Measurements from ENCODE around the gene SLF2. TPM values are rescaled to one million over a fixed set of nuclear protein-coding genes. Genes with fewer than 3 reads are reported as not detected.
A peak's percentile ranks its signal among the peaks of the same experiment; 100 is the strongest.

The SLF2 gene
- total and polyA plus RNA-seq, 2 of the 13 experiments (the other 11 are each of a cell fraction or from before 2014, with no cell fraction given): 12.2 to 48.1 TPM

DNA sequence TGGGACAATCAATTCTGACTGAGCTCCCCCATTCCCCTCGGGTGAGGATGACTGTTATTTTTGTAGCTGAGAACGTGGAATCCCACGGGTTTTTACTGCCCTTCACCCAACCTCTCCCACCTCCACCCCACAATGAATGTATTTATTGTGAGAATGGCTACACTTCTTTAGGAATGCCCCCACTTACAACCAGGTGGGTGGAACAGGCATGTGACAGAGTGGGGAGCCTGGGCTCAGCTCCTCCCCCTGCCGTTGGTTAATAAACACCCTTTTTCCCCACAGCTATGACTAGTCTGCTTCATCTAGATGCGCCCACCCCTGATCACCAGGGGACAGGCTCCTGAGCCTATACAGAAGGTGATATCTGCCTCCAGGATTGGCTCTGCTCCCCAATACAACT, 72.6 kb downstream of the SLF2 start (continued):
- TF ChIP-seq, protein P1, sequence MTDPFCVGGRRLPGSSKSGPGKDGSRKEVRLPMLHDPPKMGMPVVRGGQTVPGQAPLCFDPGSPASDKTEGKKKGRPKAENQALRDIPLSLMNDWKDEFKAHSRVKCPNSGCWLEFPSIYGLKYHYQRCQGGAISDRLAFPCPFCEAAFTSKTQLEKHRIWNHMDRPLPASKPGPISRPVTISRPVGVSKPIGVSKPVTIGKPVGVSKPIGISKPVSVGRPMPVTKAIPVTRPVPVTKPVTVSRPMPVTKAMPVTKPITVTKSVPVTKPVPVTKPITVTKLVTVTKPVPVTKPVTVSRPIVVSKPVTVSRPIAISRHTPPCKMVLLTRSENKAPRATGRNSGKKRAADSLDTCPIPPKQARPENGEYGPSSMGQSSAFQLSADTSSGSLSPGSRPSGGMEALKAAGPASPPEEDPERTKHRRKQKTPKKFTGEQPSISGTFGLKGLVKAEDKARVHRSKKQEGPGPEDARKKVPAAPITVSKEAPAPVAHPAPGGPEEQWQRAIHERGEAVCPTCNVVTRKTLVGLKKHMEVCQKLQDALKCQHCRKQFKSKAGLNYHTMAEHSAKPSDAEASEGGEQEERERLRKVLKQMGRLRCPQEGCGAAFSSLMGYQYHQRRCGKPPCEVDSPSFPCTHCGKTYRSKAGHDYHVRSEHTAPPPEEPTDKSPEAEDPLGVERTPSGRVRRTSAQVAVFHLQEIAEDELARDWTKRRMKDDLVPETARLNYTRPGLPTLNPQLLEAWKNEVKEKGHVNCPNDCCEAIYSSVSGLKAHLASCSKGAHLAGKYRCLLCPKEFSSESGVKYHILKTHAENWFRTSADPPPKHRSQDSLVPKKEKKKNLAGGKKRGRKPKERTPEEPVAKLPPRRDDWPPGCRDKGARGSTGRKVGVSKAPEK (CRISPR knock-in tag; IDR thresholded peaks at IDR 0.05; ENCODE audit: borderline replicate concordance): no peak
- TF ChIP-seq PAF1 (CRISPR knock-in tag; IDR thresholded peaks at IDR 0.05): 0 out of 2 replicates have a peak, but pooled peaks have one; percentile 40
- TF ChIP-seq, protein P2, sequence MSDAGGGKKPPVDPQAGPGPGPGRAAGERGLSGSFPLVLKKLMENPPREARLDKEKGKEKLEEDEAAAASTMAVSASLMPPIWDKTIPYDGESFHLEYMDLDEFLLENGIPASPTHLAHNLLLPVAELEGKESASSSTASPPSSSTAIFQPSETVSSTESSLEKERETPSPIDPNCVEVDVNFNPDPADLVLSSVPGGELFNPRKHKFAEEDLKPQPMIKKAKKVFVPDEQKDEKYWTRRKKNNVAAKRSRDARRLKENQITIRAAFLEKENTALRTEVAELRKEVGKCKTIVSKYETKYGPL (CRISPR knock-in tag; IDR thresholded peaks at IDR 0.05): no peak
- TF ChIP-seq ZNF337 (CRISPR knock-in tag; IDR thresholded peaks at IDR 0.05; ENCODE audit: borderline replicate concordance, low read depth): no peak
- TF ChIP-seq ARNTL (CRISPR knock-in tag; IDR thresholded peaks at IDR 0.05): no peak
- TF ChIP-seq, protein P3, sequence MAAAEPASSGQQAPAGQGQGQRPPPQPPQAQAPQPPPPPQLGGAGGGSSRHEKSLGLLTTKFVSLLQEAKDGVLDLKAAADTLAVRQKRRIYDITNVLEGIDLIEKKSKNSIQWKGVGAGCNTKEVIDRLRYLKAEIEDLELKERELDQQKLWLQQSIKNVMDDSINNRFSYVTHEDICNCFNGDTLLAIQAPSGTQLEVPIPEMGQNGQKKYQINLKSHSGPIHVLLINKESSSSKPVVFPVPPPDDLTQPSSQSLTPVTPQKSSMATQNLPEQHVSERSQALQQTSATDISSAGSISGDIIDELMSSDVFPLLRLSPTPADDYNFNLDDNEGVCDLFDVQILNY (CRISPR knock-in tag; conservative IDR thresholded peaks at IDR 0.05): no peak
- TF ChIP-seq SSRP1 (CRISPR knock-in tag; IDR thresholded peaks at IDR 0.05): no peak
- no peak for TF ChIP-seq SRSF4 (IDR thresholded peaks at IDR 0.05; ENCODE audit: low read depth, low read length, poor library complexity, severe bottlenecking)
- TF ChIP-seq ZNF230 (CRISPR knock-in tag; IDR thresholded peaks at IDR 0.05): no peak
- TF ChIP-seq FOXM1 (CRISPR knock-in tag; IDR thresholded peaks at IDR 0.05): no peak
- TF ChIP-seq SMARCE1 (IDR thresholded peaks at IDR 0.05; ENCODE audit: borderline replicate concordance): no peak
- TF ChIP-seq, protein P4, sequence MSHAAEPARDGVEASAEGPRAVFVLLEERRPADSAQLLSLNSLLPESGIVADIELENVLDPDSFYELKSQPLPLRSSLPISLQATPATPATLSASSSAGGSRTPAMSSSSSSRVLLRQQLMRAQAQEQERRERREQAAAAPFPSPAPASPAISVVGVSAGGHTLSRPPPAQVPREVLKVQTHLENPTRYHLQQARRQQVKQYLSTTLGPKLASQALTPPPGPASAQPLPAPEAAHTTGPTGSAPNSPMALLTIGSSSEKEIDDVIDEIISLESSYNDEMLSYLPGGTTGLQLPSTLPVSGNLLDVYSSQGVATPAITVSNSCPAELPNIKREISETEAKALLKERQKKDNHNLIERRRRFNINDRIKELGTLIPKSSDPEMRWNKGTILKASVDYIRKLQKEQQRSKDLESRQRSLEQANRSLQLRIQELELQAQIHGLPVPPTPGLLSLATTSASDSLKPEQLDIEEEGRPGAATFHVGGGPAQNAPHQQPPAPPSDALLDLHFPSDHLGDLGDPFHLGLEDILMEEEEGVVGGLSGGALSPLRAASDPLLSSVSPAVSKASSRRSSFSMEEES (CRISPR knock-in tag; IDR thresholded peaks at IDR 0.05): peak; percentile 62
- TF ChIP-seq HOXD1 (CRISPR knock-in tag; IDR thresholded peaks at IDR 0.05): no peak
- TF ChIP-seq REL (CRISPR knock-in tag; conservative IDR thresholded peaks at IDR 0.05): no peak
- no peak for TF ChIP-seq ZNF768 (CRISPR knock-in tag; IDR thresholded peaks at IDR 0.05)
- no peak for TF ChIP-seq PPARG (CRISPR knock-in tag; conservative IDR thresholded peaks at IDR 0.05)
- no peak for TF ChIP-seq GTF3A (CRISPR knock-in tag; conservative IDR thresholded peaks at IDR 0.05)
- TF ChIP-seq MED1 (CRISPR knock-in tag; IDR thresholded peaks at IDR 0.05): 0 out of 2 replicates have a peak, but pooled peaks have one; percentile 18
- TF ChIP-seq, protein P5, sequence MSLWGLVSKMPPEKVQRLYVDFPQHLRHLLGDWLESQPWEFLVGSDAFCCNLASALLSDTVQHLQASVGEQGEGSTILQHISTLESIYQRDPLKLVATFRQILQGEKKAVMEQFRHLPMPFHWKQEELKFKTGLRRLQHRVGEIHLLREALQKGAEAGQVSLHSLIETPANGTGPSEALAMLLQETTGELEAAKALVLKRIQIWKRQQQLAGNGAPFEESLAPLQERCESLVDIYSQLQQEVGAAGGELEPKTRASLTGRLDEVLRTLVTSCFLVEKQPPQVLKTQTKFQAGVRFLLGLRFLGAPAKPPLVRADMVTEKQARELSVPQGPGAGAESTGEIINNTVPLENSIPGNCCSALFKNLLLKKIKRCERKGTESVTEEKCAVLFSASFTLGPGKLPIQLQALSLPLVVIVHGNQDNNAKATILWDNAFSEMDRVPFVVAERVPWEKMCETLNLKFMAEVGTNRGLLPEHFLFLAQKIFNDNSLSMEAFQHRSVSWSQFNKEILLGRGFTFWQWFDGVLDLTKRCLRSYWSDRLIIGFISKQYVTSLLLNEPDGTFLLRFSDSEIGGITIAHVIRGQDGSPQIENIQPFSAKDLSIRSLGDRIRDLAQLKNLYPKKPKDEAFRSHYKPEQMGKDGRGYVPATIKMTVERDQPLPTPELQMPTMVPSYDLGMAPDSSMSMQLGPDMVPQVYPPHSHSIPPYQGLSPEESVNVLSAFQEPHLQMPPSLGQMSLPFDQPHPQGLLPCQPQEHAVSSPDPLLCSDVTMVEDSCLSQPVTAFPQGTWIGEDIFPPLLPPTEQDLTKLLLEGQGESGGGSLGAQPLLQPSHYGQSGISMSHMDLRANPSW (CRISPR knock-in tag; IDR thresholded peaks at IDR 0.05; ENCODE audit: borderline replicate concordance): no peak
- TF ChIP-seq HOXA3 (CRISPR knock-in tag; IDR thresholded peaks at IDR 0.05): no peak
- TF ChIP-seq, protein P6, sequence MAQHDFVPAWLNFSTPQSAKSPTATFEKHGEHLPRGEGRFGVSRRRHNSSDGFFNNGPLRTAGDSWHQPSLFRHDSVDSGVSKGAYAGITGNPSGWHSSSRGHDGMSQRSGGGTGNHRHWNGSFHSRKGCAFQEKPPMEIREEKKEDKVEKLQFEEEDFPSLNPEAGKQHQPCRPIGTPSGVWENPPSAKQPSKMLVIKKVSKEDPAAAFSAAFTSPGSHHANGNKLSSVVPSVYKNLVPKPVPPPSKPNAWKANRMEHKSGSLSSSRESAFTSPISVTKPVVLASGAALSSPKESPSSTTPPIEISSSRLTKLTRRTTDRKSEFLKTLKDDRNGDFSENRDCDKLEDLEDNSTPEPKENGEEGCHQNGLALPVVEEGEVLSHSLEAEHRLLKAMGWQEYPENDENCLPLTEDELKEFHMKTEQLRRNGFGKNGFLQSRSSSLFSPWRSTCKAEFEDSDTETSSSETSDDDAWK (CRISPR knock-in tag; IDR thresholded peaks at IDR 0.05): no peak
- no peak for TF ChIP-seq ETV6 (CRISPR knock-in tag; conservative IDR thresholded peaks at IDR 0.05)

Data from HepG2 (cell line).